IMR-90 (cell line): ENCODE results near the gene PTPRN2.

Experiments used
- MAZ ChIP-seq: IDR thresholded peaks from 2 replicates; pipeline ENCODE4 v1.6.1; 2012; ENCODE audit warnings: low read depth, mild to moderate bottlenecking, low read length, improper control_type of control experiment, moderate library complexity, borderline replicate concordance
- MXI1 ChIP-seq: IDR thresholded peaks from 2 replicates; pipeline ENCODE4 v1.6.1; 2012; ENCODE audit warnings: low read depth, mild to moderate bottlenecking, low read length, moderate library complexity, borderline replicate concordance
- POLR2A ChIP-seq: IDR thresholded peaks from 2 replicates; pipeline ENCODE4 v1.6.1; 2012; ENCODE audit warnings: mild to moderate bottlenecking, low read depth, low read length

GRCh38 chr7:157751951-157752673 is 835.5 kb downstream of the PTPRN2 start:
- TF ChIP-seq MXI1 (no peak), POLR2A (no peak), MAZ (no peak)
